Activated CD8-positive, alpha-beta memory T cell treated with anti-CD3 and anti-CD28 coated beads, Interleukin-2, amount 50 U/mL, for 1 hour (primary cell): ENCODE results near the gene MESD.

Source experiments
- DNase-seq: peaks from one replicate; pipeline ENCODE4 v3.0.0-alpha.2; 2020; ENCODE audit errors: extremely low read depth

Gene MESD

DNA sequence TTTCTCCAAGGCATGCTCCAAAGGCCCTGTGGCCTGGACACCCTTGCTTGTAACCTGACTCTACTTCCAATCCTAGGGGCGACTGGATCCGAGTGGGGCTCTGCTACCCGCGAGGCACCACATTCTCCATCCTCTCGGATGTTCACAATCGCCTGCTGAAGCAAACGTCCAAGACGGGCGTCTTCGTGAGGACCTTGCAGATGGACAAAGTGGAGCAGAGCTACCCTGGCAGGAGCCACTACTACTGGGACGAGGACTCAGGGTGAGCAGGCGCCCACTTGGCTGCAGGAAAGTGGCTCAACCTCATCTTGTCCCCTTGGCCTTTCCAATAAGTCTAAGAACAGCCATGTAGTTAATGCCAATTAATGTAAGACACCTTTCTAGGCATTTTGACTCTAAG is 51.9 kb downstream of the MESD start:
- DNase-seq, result no peak

- no peak for DNase-seq
These were observed 53.1 kb downstream of the MESD start for GRCh38 chr15:80936288-80937078.

DNA sequence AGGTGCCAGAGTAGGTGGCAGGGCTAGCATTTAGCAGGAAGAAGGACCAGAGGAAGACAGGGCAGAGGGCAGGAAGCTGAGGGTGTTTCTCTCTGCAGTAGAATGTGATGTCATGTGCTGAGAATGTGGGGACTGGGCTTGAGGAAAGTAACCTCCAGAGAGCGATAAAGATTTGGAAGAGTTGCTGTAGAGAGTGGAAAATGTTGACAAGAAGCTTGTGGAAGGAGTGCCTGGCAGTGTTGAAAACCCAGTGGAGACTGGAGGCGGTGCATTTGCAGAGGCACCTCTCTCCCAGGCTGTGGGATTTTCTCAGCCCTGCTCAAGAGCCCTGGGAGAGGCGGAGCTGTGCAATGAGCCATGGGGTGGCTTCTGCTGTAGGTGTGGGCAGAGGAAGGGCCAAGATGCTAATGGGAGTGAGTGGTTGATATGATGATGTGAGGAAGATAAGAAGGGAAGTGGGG is 54.8 kb downstream of the MESD start:
- DNase-seq, result no peak

DNA sequence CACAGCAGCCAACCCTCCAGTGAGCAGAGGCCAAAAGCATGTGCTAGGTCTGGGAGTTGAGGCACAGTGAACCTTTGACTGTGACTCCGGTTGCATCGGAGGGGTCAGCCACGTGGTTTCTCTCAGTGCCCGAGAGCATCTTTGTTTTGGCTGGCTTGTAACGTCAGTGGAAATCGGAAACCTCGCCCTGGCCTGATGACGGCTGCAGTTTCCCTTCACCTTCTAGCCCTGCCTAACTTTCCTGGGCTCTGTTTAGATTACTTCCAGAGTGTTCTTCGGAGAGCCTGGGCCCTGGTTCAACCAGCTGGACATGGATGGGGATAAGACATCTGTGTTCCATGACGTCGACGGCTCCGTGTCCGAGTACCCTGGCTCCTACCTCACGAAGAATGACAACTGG is 56.6 kb downstream of the MESD start:
- DNase-seq, result no peak

DNA sequence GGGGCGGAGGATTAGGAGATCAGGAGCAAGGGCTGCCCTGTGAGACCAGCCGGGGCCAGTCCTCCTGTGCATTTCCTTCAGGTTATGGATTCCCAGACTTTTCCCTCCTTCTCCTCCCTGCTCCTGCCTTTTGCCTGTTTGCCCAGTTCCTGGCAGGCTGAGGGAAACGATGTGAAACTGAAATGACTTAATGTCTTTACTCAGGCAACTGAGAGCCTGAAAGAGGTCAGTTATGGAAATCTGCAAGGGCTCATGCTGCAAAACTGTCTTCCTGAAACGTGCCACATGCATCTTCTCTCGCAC is 57.2 kb downstream of the MESD start:
- DNase-seq, result no peak

DNA sequence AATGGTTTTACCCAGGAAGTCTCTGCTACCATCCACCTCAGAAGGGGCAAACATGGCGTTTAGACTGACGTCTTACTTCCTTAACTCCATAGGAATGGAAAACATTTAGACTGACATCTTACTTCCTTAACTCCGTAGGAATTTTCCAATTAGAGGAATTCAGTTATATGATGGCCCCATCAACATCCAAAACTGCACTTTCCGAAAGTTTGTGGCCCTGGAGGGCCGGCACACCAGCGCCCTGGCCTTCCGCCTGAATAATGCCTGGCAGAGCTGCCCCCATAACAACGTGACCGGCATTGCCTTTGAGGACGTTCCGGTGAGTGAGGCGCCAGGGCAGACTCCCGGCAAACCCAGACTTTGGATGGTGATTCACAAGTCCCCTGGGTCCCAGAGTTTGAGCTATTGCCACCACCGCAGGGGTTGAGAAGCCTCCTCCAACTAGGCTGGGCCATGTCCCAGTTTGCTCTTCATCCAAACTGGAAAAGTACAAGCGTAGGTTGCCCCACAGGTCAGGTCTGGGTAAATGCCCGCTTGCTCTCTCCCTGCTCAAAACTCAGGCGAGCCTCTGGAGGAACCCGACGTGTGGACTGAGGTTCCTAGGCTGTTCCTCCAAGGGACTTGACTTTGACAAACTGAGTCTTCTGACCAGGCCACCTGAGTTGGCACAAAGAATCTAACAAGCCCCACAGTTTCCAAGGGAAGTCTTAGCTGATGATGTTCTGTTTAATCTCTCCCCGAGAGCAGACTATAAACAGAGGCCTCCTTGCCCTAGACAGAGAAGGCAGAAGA is 57.7 kb downstream of the MESD start:
- DNase-seq, result no peak

DNA sequence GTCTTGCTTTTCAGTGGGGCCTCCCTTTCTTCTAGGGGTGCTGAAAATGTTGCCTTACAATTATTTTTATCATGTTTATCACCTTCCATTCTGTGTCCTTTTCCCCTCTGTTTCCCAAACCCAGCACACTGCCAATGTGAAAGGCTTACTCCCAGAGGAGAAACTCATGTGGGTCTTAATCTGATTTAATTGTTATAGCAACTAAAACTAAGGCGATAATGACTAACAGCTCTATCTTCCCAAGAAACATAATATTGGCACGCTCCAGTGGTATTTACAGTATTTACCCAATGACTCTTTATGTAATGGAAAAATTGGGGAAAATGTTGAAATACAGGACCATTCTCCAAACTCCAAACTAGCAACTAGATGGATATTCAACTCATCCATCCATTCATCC is 58.4 kb downstream of the MESD start:
- no peak for DNase-seq

- DNase-seq, result no peak
These were observed 59.9 kb downstream of the MESD start for GRCh38 chr15:80929689-80930088.

DNA sequence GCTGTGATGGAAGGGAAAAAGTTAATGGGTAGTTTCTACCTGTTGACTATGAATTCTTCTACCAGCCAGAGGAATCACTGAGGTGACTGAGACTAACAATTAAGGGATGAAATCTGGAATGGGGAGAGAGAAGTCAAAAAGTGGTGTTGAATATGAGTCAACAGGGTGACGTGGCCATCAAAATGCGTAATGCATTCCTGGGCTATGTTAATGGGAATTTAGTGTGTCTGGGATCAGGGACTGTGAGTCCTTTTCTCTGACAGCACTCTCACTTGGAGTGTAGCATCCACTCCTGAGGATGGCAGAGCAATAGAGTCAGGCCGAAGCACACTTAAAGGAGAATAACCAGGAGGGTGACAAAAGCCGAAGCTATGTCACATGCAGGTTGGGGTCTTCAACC is 60.4 kb downstream of the MESD start:
- no peak for DNase-seq

DNA sequence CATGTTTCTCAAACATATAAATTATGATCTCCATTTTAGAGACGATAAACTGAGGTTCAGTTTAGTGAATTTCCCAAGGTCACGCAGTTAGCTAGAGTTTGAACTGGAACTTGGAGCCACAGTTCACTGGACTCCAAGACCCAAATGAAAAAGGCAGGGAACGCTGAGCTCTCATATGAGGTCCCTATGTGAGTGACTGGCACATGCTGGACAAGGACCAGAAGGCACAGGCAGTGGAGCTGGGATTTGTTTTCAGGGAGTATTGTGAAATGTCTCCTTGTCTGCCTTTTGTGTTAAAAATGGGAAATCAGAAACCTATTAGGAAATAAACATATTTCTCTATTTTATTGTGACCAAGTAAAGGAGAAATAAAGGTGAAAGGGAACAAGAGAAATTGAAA is 63.5 kb downstream of the MESD start:
- DNase-seq, result no peak

DNA sequence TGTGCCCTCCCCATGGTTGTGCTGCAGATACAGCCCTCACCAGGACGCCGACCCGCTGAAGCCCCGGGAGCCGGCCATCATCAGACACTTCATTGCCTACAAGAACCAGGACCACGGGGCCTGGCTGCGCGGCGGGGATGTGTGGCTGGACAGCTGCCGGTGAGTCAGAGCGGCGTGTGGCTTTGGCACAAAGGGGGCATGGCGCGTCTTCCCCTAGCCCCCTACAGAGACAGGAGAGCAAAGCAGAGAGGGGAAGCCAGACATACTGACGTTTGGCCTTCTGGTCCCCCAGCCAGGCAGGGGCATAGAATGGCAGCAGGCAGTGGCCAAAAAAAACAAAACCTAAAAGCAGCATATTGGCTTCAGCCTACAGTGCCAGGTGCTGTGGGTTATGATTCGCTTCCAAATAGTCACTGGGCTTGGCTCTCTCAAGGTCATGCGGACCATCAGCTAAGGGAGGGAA is 64.0 kb downstream of the MESD start:
- DNase-seq, result no peak

- no peak for DNase-seq
These were observed 65.3 kb downstream of the MESD start for GRCh38 chr15:80924278-80924677.

DNA sequence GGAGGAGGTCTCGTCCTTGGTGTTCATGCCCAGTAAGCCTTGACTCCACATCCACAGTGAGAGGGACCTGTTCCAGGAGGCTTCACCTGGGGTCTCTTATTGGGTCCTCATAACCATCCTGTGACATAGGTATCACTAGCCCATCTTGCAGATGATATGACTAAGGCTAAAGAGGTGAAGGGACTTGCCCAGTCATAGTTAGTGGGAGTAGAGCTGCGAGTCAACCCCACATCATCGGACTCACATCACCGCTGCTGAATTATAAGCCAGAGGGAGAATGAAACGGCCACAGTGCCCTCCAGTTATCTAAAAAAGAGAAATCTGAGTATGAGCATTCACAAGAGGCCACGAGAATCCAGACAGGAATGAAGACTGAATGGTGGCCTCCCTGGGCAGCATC is 66.0 kb downstream of the MESD start:
- no peak for DNase-seq

DNA sequence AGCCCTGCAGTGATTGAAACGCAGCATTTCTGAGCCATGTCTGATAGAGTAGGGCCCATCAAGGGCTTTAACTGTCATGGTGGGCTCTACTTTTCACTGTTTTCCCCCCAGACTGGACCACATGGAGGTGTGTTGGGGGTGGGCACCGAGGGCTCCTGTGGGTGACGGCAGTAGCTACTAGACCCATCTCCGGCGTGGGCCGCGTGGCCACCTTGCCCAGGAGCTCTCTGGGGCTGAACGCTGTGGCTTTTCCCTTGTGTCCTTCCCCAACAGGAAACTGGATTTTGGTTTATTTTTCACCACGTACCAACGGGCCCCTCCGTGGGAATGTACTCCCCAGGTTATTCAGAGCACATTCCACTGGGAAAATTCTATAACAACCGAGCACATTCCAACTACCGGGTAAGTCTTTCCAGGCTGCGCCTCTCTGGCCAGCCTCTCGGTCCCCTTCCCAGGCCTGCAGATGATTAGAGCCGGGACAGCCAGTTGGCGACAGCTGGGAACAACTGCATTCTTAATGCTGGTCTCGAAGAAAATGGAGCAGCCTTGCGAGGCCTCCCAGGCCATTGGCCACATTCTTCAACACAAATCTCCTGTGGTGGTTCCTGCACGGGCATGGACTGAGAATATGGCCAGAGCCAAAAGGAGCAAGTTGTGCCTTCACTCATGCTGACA is 67.7 kb downstream of the MESD start:
- DNase-seq, result no peak

DNA sequence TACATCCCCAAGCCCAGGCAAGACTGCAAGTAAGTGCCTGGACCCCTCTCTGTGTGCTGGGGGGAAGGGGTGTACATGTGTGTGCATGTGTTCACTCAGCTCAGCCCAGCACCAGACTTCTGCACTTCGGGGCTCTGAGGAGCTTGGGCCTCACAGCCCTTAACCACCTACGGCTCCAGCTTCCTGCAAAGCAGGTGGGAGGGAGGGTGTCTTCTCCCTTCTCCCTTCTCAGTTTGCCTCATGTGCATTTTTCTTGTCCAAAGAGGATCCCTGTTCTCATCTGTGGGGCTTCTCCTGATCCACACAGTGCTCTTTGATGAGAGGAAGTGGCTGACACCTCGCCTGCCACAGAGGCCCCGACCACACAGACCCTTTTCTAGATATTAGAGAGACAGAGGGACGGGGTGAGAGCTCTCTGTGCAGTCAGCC is 69.3 kb downstream of the MESD start:
- DNase-seq, result no peak

DNA sequence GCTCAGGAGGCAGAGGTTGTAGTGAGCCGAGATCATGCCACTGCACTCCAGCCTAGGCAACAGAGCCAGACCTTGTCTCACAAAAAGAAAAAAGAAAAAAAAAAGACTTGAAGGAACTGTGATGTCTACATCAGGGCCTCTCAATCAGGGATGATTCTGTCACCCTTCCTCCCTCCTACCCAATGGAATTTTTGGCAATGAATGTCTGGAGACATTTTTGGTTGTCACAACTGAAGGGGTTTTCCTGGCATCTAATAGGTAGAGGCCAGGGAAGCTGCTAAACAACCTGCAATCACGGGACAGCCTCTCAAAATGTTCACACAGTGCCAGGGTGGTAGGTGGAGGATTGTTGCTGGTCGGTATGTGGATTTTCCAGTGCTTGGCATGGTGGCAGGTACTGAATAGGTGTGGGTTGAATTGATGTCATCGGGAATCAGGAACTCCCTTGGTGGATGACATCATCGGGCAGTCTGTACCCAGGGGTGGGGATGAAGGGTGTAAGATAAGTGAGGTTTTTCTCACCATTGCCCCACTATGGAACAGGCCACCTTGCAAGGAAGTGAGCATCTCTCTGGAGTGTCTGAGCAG is 71.3 kb downstream of the MESD start:
- DNase-seq, result no peak

DNA sequence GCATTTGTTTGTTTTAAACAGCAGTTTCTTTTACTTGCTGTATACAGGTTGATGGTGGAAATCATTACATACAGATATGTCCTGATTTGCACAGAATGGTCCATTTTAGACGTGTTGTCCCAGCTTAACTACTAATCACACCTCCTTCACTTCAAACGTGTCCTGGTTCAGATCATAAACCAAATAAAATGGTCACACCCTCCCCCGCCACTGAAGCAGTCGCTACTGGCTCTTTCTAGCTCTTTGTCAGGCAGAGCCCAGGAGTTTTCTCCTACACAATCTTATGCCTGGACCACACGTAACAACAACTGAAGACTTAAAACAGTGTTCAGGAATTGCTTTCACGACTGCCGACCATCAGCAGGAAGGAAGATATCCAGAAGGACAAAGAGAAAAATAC is 73.6 kb downstream of the MESD start:
- no peak for DNase-seq

DNA sequence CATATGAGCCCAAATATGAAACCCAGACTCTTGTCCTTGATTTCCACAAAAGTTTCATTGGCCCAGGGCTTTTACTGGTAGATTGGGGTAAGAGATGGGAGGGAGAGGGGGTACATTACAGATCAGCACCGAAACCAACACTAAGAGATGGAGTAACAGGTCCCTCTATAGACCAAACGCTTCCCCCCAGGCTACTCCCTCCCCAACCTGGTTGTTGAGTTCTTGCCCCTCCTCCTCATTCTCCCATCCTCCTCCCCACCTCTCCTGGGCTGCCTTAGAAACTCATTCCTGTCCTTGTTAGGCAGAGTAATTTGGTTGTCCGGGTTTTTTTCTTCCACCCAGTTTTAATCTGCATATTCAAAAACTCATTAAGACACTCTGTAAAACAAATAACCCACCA is 74.1 kb downstream of the MESD start:
- DNase-seq, result no peak

- no peak for DNase-seq
These were observed 76.1 kb downstream of the MESD start for GRCh38 chr15:80913541-80913940.

DNA sequence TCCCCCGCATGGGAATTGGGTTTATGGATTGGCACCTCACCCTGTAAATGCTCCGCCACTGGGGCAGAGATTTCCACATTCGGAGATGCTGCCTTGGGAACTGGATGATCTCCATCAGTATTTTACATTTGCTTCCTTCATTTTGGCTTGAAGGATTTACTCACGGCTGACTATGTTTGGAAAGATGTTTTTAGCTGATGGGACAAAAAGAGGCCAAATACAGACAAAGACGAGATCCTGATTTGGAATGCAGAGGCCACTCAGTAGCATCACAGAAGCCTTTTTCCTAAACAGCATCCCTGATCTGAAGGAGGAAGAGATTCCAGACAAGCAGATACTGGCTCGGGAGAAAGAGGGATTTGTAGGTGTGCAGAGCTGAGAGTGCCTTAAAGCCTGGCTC is 76.9 kb downstream of the MESD start:
- DNase-seq, result no peak

GRCh38 chr15:80911821-80912220 is 77.8 kb downstream of the MESD start:
- no peak for DNase-seq

DNA sequence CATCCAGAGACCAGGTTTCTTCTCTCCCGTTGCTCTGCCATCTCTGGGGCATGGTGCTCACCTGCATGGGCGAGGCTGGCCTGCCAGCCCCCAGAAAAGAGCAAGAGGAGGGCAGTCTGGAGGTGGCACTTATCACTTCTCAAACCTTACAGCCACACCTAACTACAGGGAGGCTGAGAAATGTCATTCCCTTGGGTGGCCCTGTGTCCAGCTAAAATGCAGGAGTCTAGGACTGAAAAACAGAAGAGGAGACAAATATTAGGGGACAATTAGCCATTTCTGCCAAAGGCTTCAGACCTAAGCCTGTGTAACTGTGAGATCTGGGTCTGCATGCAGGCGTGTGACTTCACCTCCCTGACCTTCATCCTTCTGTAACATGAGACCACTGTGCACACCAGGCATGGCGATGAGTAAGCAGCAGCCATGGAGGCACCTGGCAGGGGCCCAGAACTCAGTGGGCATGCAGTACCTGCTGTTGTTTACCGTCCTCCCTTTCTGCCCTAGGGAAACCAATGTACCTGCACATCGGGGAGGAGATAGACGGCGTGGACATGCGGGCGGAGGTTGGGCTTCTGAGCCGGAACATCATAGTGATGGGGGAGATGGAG is 83.4 kb downstream of the MESD start:
- DNase-seq, result no peak
